GM23338 (cell line): ENCODE data around the gene ROBO1. TPM values are rescaled to one million over a fixed set of nuclear protein-coding genes. Genes with fewer than 3 reads are reported as not detected.

ENCODE experiments used
- ATAC-seq: fragments of 200-7000 bp; cut with Tn5 transposase; 3 replicates; pipeline ENCODE4 v1.9.1; 2020
- DNase-seq: peaks from one replicate; pipeline ENCODE4 v3.0.0-alpha.2; 2015; ENCODE audit warnings: low spot score
- H2AFZ ChIP-seq: fragments of 200-600 bp; sonication (generic); 2 replicates; pipeline ENCODE4 v1.8.0; 2016; ENCODE audit warnings: antibody characterized with exemption, mild to moderate bottlenecking, moderate library complexity
- H3F3A ChIP-seq: fragments of 200-600 bp; sonication (generic); replicated peaks from 2 replicates; pipeline ENCODE4 v1.8.0; 2017; ENCODE audit warnings: antibody characterized with exemption, mixed run types, low read depth
- H3K27ac ChIP-seq: fragments of 200-600 bp; sonication (generic); 2 replicates; pipeline ENCODE4 v1.6.1; 2016; ENCODE audit warnings: low read depth
- H3K27me3 ChIP-seq: fragments of 200-600 bp; sonication (generic); 2 replicates; pipeline ENCODE4 v1.8.0; 2016; ENCODE audit warnings: mild to moderate bottlenecking, mixed run types, moderate library complexity; ENCODE audit not compliant: insufficient read depth
- H3K36me3 ChIP-seq: fragments of 200-600 bp; sonication (generic); 2 replicates; pipeline ENCODE4 v1.8.0; 2016; ENCODE audit warnings: mild to moderate bottlenecking; ENCODE audit not compliant: insufficient read depth
- H3K4me1 ChIP-seq: fragments of 200-600 bp; sonication (generic); 2 replicates; pipeline ENCODE4 v1.8.0; 2016; ENCODE audit warnings: mild to moderate bottlenecking, moderate library complexity; ENCODE audit not compliant: insufficient read depth
- H3K4me2 ChIP-seq: fragments of 200-600 bp; sonication (generic); 2 replicates; pipeline ENCODE4 v1.7.1; 2017; ENCODE audit warnings: mixed run types
- H3K4me3 ChIP-seq: fragments of 200-600 bp; sonication (generic); 2 replicates; pipeline ENCODE4 v1.6.1; 2016; ENCODE audit warnings: mixed run types
- H3K79me2 ChIP-seq: fragments of 200-600 bp; sonication (generic); replicated peaks from 2 replicates; pipeline ENCODE4 v1.8.0; 2017; ENCODE audit warnings: mild to moderate bottlenecking; ENCODE audit not compliant: insufficient read depth
- H3K9me2 ChIP-seq: fragments of 200-600 bp; sonication (generic); 2 replicates; pipeline ENCODE4 v1.8.0; 2017; ENCODE audit not compliant: insufficient read depth
- H4K20me1 ChIP-seq: fragments of 200-600 bp; sonication (generic); replicated peaks from 2 replicates; pipeline ENCODE4 v1.8.0; 2017; ENCODE audit warnings: mild to moderate bottlenecking; ENCODE audit not compliant: insufficient read depth
- H3K27ac Mint-ChIP-seq: 2 replicates; pipeline ENCODE4 v1.8.0; 2020; ENCODE audit warnings: inconsistent platforms, mild to moderate bottlenecking, moderate library complexity, mixed read lengths
- H3K27me3 Mint-ChIP-seq: 3 replicates; pipeline ENCODE4 v1.8.0; 2022; ENCODE audit warnings: low read depth, mild to moderate bottlenecking, moderate library complexity, mixed read lengths, inconsistent platforms; ENCODE audit not compliant: insufficient read depth, poor library complexity
- H3K36me3 Mint-ChIP-seq: 3 replicates; pipeline ENCODE4 v1.8.0; 2021; ENCODE audit warnings: low read depth, mild to moderate bottlenecking, inconsistent platforms, moderate library complexity, mixed read lengths
- H3K4me1 Mint-ChIP-seq: 3 replicates; pipeline ENCODE4 v1.8.0; 2020; ENCODE audit warnings: mild to moderate bottlenecking, inconsistent platforms, mixed read lengths
- H3K4me3 Mint-ChIP-seq: 3 replicates; pipeline ENCODE4 v1.8.0; 2021; ENCODE audit warnings: moderate library complexity, mild to moderate bottlenecking, inconsistent platforms, mixed read lengths
- H3K9me3 Mint-ChIP-seq: 3 replicates; pipeline ENCODE4 v1.8.0; 2020; ENCODE audit warnings: moderate library complexity, mild to moderate bottlenecking, inconsistent platforms, mixed read lengths
- CREB1 ChIP-seq: fragments of 250-450 bp; sonication (Bioruptor Pico); IDR thresholded peaks from 2 replicates; pipeline ENCODE4 v1.5.0; 2020; ENCODE audit warnings: low read depth, mild to moderate bottlenecking, moderate library complexity
- CTCF ChIP-seq, 2 experiments: fragments of 200-600 bp in 1 of 2; sonication (generic) in 1 of 2; conservative IDR thresholded peaks; 2 replicates each; pipeline versions ENCODE4 v1.5.1 to v1.6.1; 2016 to 2017; ENCODE audit warnings: antibody characterized with exemption in 2 of 2, low read depth in 2 of 2, mild to moderate bottlenecking in 2 of 2, moderate library complexity in 1 of 2
- EZH2 ChIP-seq: fragments of 200-600 bp; sonication (generic); IDR thresholded peaks from one replicate; pipeline ENCODE4 v1.8.0; 2017; ENCODE audit warnings: antibody characterized with exemption, mild to moderate bottlenecking, low read depth; ENCODE audit not compliant: unreplicated experiment
- JUNB ChIP-seq: IDR thresholded peaks from one replicate; pipeline ENCODE4 v1.6.1; 2016; ENCODE audit warnings: antibody characterized with exemption; ENCODE audit not compliant: unreplicated experiment
- STAT1 ChIP-seq: IDR thresholded peaks from one replicate; pipeline ENCODE4 v1.6.1; 2016; ENCODE audit warnings: antibody characterized with exemption; ENCODE audit not compliant: unreplicated experiment
- ZNF114 ChIP-seq: fragments of 250-450 bp; sonication (Bioruptor Pico); IDR thresholded peaks from 2 replicates; pipeline ENCODE4 v1.5.0; 2020; ENCODE audit warnings: mild to moderate bottlenecking, moderate library complexity
- ZNF331 ChIP-seq: fragments of 250-450 bp; sonication (Bioruptor Pico); IDR thresholded peaks from 2 replicates; pipeline ENCODE4 v1.5.0; 2020; ENCODE audit warnings: low read depth, mild to moderate bottlenecking, moderate library complexity
- ZNF462 ChIP-seq: fragments of 250-450 bp; sonication (Bioruptor Pico); IDR thresholded peaks from 2 replicates; pipeline ENCODE4 v1.5.0; 2020; ENCODE audit warnings: mild to moderate bottlenecking, moderate library complexity
- polyA plus RNA-seq: library from polyadenylated mRNA; unstranded; fragments of >200 nt; fragmentation: Nextera tagmentation; extraction: Ambion mirVana; gene quantifications from 2 replicates; pipeline ENCODE4 v1.2.1, GENCODE V29; 2016
- total RNA-seq: library from RNA; depleted of rRNA; stranded (reverse); fragments of >200 nt; shearing (Covaris generic); gene quantifications from 2 replicates; pipeline ENCODE4 v1.2.3, GENCODE V29; 2014

ROBO1 gene
- total and polyA plus RNA-seq, 2 experiments from 2014 or later, result 19.2 to 78.3 TPM

GRCh38 chr3:79012946-79013362, 754.8 kb downstream of the ROBO1 start (continued):
- TF ChIP-seq CTCF (conservative IDR thresholded peaks at IDR 0.05; ENCODE audit: low read depth in 2 of 2) (no peak), CREB1 (CRISPR knock-in tag) (no peak), EZH2 (no peak), JUNB (no peak), ZNF114 (no peak), ZNF331 (CRISPR knock-in tag) (no peak), STAT1 (no peak)

- peaks cover 13% of the 10 kb centered on the region for H4K20me1 ChIP-seq
- Mint-ChIP-seq H3K4me3 (peak overlapping the region; percentile 35; the same call in 1 of the 3 replicates), H3K4me1 (peaks cover 56% of the 10 kb centered on the region), H3K27ac (no peak overlapping the region; the same call in 1 of the 2 replicates), H3K27me3 (peaks cover 4% of the 10 kb centered on the region), H3K36me3 (no peaks in the 10 kb centered on the region), H3K9me3 (no peaks in the 10 kb centered on the region)
- peak overlapping the region; percentile 61 for H3K4me2 ChIP-seq
- H3K4me1 ChIP-seq, result peaks cover 49% of the 10 kb centered on the region
- ATAC-seq (no peak; the same call in 2 of the 3 replicates), DNase-seq (no peak)
- no peaks in the 10 kb centered on the region for H3F3A ChIP-seq
- no peak for TF ChIP-seq ZNF331 (CRISPR knock-in tag)
- no peak for TF ChIP-seq ZNF462 (CRISPR knock-in tag)
- no peak overlapping the region for H3K4me3 ChIP-seq
- H3K36me3 ChIP-seq, result no peaks in the 10 kb centered on the region
- no peak overlapping the region for H3K27ac ChIP-seq
- peaks cover 98% of the 10 kb centered on the region for H3K79me2 ChIP-seq
- H2AFZ ChIP-seq, result no peak overlapping the region
- no peaks in the 10 kb centered on the region for H3K27me3 ChIP-seq
- H3K9me2 ChIP-seq, result no peaks in the 10 kb centered on the region
Measured at GRCh38 chr3:79012530-79012913, 755.3 kb downstream of the ROBO1 start.
